NCI-H187 (cell line): ENCODE data around the gene TTC31.
"Not testable (repeated sequence)": the region's sequence is repeated elsewhere in the genome, so short reads cannot be mapped to it uniquely, and the experiment has no call there.

Experiments used
- DNase-seq, 2 experiments: peaks; one replicate each; lab custom pipeline; 2025; lab: John Stamatoyannopoulos, UW

Gene TTC31

GRCh38 chr2:74482801-74483674 is at the start of gene TTC31, which contains the start of gene CCDC142:
Gene TTC31 (plus strand): TSS chr2:74483081. CDS start chr2:74483096, 15 bp downstream.
Gene CCDC142 (minus strand): TSS chr2:74482998. CDS start chr2:74482837, 161 bp downstream.
- peak; percentile 73 to 91 for DNase-seq

- no peak for DNase-seq
Measured at GRCh38 chr2:74436111-74436805, 46.6 kb upstream of the TTC31 start.

GRCh38 chr2:74436848-74437695 is 45.8 kb upstream of the TTC31 start:
- no peak for DNase-seq

GRCh38 chr2:74438248-74438647 is 44.6 kb upstream of the TTC31 start:
- DNase-seq: no peak

GRCh38 chr2:74439373-74439772 is 43.5 kb upstream of the TTC31 start:
- DNase-seq: no peak

- DNase-seq: no peak
Measured at GRCh38 chr2:74439803-74440377, 43.0 kb upstream of the TTC31 start.

GRCh38 chr2:74440378-74441169 is 42.3 kb upstream of the TTC31 start:
- no peak for DNase-seq

- no peak for DNase-seq
Measured at GRCh38 chr2:74441170-74441689, 41.7 kb upstream of the TTC31 start.

GRCh38 chr2:74441690-74442482 is 41.0 kb upstream of the TTC31 start, which contains the start of gene RTKN:
Gene RTKN (minus strand): TSS chr2:74441937. CDS start chr2:74441816, 121 bp downstream.
- no peak for DNase-seq

- not testable (repeated sequence) for DNase-seq
Measured at GRCh38 chr2:74442483-74443297, 40.2 kb upstream of the TTC31 start.

- DNase-seq: no peak
Measured at GRCh38 chr2:74444498-74445318, 38.2 kb upstream of the TTC31 start.

- no peak for DNase-seq
Measured at GRCh38 chr2:74447230-74447999, 35.5 kb upstream of the TTC31 start.

GRCh38 chr2:74448771-74449170 is 34.1 kb upstream of the TTC31 start:
- no peak for DNase-seq

- DNase-seq: no peak
Measured at GRCh38 chr2:74450570-74451190, 32.2 kb upstream of the TTC31 start.

GRCh38 chr2:74454654-74455511 is 28.0 kb upstream of the TTC31 start, which contains the start of gene INO80B:
Gene INO80B (plus strand): TSS chr2:74455087. CDS start chr2:74455117, 30 bp downstream.
- DNase-seq: peak; percentile 75 to 82

GRCh38 chr2:74457129-74457548 is 25.7 kb upstream of the TTC31 start:
- no peak for DNase-seq
